GM19099 (cell line): ENCODE results near the gene PIGN.

Experiments used
- POLR2A ChIP-seq: IDR thresholded peaks from 3 replicates; pipeline ENCODE4 v1.6.1; 2011; ENCODE audit warnings: low read depth; ENCODE audit not compliant: insufficient read length; ENCODE audit errors: extremely low read depth

PIGN gene

GRCh38 chr18:62140259-62140658 lies 46.6 kb downstream of the PIGN start:
- no peak for TF ChIP-seq POLR2A

GRCh38 chr18:62138461-62139235 lies 48.2 kb downstream of the PIGN start:
- TF ChIP-seq POLR2A, result no peak

DNA sequence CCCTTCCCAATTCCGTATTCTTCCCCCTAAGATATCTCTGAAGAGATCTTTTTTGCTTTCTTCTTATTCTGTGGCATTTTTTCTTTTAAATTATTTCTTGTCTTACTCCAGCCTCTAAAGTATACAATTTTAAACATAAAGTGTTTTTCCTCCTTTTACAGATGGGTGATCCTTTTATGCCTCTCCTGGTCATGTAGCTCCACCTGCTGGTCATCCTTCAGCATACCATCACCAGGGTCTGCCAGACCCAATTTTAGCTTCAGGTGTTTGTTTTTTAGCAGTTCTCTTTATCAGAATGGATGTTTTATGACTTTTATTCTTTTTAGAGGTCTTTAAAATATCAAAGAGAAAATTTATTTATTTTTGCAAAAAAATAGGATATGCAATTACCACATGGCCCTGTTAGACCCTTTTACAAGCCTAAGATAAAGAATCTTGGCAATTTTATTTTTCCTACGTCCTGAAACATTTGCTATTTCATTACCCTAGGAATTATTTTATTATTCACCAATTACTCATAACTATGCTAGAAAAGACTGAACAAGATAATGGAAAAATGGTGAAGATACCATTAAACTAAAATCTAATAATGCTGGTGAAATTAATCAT lies 55.5 kb downstream of the PIGN start:
- no peak for TF ChIP-seq POLR2A

- no peak for TF ChIP-seq POLR2A
These were observed 58.7 kb downstream of the PIGN start for GRCh38 chr18:62128157-62128556.

GRCh38 chr18:62126737-62127136 lies 60.1 kb downstream of the PIGN start:
- TF ChIP-seq POLR2A, result no peak

- no peak for TF ChIP-seq POLR2A
These were observed 61.2 kb downstream of the PIGN start for GRCh38 chr18:62125702-62126101.

DNA sequence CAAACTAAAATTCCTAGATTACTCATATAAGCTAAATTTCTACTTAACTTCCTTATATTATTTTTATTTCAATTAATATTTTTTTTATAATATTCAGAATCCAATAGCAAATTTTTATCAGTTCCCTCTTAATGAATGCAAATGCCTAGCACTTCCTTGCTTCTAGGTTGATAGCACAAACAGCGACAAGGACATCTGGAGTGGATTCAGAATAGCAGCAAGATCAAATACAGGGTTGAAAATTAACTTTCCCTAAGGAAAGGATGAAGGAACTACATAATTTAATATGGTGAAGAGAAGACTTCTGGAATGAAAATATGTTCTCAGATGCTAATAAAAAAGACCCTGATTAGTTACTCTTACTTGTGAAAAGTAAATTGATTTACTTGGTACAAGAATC lies 64.5 kb downstream of the PIGN start:
- no peak for TF ChIP-seq POLR2A

DNA sequence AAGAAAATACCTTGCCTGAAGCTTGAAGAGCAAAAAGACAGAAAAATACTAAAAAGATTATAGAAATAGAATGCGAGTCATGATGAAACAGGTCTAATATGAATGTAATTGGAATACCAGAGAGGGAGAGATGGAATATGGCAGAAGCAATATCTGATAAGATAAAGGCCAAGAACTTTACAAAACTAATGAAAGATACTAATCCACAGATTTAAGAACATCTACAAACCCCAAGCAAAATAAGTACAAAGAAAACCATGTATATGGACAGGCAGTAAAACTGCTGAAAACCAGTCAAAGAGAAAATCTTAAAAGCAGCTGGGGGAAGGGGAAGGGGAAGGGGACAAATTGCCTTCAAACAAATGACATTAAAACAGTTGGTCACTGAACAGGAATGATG lies 67.0 kb downstream of the PIGN start:
- TF ChIP-seq POLR2A, result no peak

GRCh38 chr18:62118328-62118727 lies 68.5 kb downstream of the PIGN start:
- TF ChIP-seq POLR2A, result no peak

DNA sequence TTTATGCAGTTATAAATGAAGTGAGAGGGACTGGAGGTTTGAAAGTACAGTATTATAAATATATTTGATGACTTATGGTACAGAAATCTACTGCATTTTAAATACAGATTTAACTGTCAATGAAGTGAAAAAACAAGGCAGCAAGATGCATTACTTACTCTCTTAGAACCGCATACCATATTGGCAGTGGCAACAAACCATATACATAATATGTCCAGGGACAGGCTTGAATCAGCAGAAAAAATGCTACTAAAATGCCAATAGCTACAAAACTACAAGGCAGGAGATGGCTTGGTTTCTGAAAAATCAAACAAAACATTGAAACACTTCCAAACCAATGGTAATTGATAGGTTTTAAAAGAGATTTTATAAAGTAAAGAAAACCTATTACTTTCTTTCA lies 77.2 kb downstream of the PIGN start:
- TF ChIP-seq POLR2A, result no peak

- no peak for TF ChIP-seq POLR2A
These were observed 79.0 kb downstream of the PIGN start for GRCh38 chr18:62107881-62108280.

DNA sequence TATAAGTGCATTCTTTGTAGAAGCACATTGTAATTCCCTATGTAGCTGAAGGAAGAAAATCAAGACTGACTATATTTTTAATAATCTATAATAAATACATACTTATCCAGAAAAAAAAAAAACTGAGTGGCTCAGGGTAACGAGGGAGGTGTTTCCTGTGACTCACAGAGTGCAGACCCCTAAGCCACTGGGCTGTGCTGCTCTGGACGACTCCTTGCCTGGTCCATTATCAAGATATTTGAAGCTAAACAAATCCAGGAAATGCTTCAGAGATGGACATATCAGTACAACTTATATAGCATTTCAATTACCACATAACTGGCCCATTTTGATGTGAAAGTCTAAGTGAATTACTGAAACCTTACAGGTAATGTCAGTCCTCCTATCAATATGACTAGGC lies 80.6 kb downstream of the PIGN start:
- no peak for TF ChIP-seq POLR2A

GRCh38 chr18:62105376-62105775 lies 81.5 kb downstream of the PIGN start:
- no peak for TF ChIP-seq POLR2A

DNA sequence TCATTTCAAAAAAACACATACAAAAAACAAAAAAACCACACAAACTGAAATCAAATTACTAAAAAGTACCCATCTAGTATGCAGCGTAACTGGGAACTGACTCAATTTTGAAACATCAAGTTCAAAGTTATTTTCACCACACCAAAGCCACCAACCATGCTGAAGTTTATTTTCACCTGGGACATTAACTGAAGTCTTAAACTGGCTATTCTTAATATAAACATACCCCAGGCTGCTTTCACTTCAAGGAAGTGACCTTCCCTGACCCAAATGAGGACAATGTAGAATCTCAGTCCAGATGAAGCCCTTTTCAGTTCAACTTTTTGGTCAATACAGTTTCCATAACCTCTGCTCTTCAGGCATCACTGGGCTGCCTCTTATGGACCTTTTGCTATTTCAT lies 84.6 kb downstream of the PIGN start:
- TF ChIP-seq POLR2A, result no peak

DNA sequence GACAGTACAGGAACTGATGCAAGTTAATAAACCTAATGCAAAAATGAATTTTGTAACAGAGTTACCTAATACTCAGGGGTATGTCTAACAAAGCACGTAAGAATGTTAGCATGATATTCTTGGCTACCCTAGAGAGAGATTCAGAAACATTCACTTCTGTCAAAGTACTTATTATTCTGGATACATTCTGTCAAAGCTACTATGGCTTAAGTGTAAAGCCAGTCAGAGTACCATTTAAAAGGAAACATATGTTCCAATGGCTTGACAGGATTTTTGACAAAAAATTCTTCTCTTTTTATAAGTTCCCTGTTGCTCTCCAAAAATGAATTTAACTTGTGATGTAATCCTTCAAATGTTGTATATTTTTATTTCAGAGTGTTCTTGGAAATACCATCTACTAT lies 85.5 kb downstream of the PIGN start:
- TF ChIP-seq POLR2A, result no peak

GRCh38 chr18:62098960-62099359 lies 87.9 kb downstream of the PIGN start:
- TF ChIP-seq POLR2A, result no peak
